Suprapubic skin (tissue), 4 donors: ENCODE measurements around the gene TTLL3. TPM values are rescaled to one million over a fixed set of nuclear protein-coding genes. Genes with fewer than 3 reads are reported as not detected.

Source experiments
- DNase-seq, 2 donors: peaks; one replicate each; pipeline ENCODE4 v3.0.0-alpha.2; 2019; ENCODE audit warnings: low spot score in 2 of 2
- H3K27ac ChIP-seq: fragments of 200-600 bp; sonication (generic); one replicate; pipeline ENCODE4 v1.5.1; 2019
- H3K27me3 ChIP-seq: fragments of 200-600 bp; sonication (generic); one replicate; pipeline ENCODE4 v1.5.1; 2019
- H3K36me3 ChIP-seq: fragments of 200-600 bp; sonication (generic); one replicate; pipeline ENCODE4 v1.5.1; 2019
- H3K4me1 ChIP-seq: fragments of 200-600 bp; sonication (generic); one replicate; pipeline ENCODE4 v1.5.1; 2019
- H3K4me3 ChIP-seq: fragments of 200-600 bp; sonication (generic); one replicate; pipeline ENCODE4 v1.5.1; 2019; ENCODE audit warnings: mild to moderate bottlenecking
- H3K9me3 ChIP-seq: fragments of 200-600 bp; sonication (generic); one replicate; pipeline ENCODE4 v1.5.1; 2019
- EP300 ChIP-seq: sonication (generic); formaldehyde crosslinking; IDR thresholded peaks from one replicate; pipeline ENCODE4 v1.6.1; 2017; ENCODE audit warnings: antibody characterized with exemption
- POLR2A ChIP-seq, 2 donors: fragments of 450-650 bp; IDR thresholded peaks; one replicate each; pipeline ENCODE4 v1.6.1; 2017; ENCODE audit warnings: antibody characterized with exemption in 2 of 2, mild to moderate bottlenecking in 2 of 2, moderate library complexity in 2 of 2
- POLR2AphosphoS5 ChIP-seq, 3 donors: sonication (generic); formaldehyde crosslinking; IDR thresholded peaks; one replicate each; pipeline ENCODE4 v1.6.1; 2017; ENCODE audit warnings: antibody characterized with exemption in 3 of 3
- WGBS: methylation state at CpG from one replicate; pipeline ENCODE4 v1.1.5; 2018; 5-methylcytosine and 5-hydroxymethylcytosine counted together
- total RNA-seq, 4 donors: library from RNA; depleted of rRNA; stranded (reverse); fragments of >200 nt; gene quantifications; one replicate each; pipeline ENCODE4 v1.1.0, GENCODE V29; 2016
- TF ChIP-seq, protein P1 (sequence below), 2 donors: fragments of 200-600 bp in 1 of 2; fragments of 450-650 bp in 1 of 2; sonication (generic) in 1 of 2; IDR thresholded peaks; one replicate each; pipeline ENCODE4 v1.5.1; 2016 to 2019; ENCODE audit warnings: antibody characterized with exemption in 2 of 2, mild to moderate bottlenecking in 1 of 2, moderate library complexity in 1 of 2

The TTLL3 gene
- total RNA-seq, 4 donors from 2014 or later: 42.4 to 286 (median 83.3) TPM

DNA sequence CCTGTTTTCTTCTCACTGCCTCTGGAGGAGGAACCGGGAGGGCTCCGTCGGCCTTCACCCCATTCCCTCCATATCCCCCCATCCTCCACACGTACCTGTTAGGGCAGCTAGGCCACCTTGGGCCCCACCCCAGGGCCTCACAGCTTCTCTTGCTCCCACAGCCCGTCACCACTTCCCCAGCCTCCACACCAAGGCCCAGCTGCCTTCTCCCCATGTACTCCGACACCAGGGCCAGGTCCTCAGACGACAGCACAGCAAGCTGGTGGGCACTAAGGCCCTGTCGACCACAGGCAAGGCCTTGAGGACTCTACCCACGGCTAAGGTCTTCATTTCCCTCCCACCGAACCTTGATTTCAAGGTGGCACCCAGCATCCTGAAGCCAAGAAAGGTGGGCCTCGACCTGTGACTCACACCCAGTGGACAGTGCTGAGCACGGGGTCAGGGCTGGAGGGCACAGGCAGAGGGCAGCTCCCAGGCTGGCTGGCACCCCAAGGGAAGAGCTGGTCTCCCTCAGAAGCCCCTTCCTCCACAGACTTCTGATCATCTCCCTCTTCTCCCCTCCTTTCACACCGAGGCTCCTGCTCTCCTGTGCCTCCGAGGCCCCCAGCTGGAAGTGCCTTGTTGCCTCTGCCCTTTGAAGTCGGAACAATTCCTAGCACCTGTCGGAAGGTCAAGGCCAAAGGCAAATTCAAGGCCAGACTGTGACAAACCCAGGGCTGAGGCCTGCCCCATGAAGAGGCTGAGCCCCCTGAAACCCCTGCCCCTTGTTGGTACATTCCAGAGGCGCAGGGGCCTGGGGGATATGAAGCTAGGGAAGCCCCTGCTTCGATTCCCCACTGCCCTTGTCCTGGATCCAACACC, 24.7 kb downstream of the TTLL3 start:
- whole genome bisulfite sequencing: 77% methylated on average over 18 of the region's 18 CpGs
- H3K27ac ChIP-seq: no peak overlapping the region
- no peaks in the 10 kb centered on the region for H3K4me1 ChIP-seq
- H3K27me3 ChIP-seq: no peaks in the 10 kb centered on the region
- no peak for DNase-seq
- H3K36me3 ChIP-seq: peaks cover 58% of the 10 kb centered on the region
- TF ChIP-seq, protein P1, sequence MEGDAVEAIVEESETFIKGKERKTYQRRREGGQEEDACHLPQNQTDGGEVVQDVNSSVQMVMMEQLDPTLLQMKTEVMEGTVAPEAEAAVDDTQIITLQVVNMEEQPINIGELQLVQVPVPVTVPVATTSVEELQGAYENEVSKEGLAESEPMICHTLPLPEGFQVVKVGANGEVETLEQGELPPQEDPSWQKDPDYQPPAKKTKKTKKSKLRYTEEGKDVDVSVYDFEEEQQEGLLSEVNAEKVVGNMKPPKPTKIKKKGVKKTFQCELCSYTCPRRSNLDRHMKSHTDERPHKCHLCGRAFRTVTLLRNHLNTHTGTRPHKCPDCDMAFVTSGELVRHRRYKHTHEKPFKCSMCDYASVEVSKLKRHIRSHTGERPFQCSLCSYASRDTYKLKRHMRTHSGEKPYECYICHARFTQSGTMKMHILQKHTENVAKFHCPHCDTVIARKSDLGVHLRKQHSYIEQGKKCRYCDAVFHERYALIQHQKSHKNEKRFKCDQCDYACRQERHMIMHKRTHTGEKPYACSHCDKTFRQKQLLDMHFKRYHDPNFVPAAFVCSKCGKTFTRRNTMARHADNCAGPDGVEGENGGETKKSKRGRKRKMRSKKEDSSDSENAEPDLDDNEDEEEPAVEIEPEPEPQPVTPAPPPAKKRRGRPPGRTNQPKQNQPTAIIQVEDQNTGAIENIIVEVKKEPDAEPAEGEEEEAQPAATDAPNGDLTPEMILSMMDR (IDR thresholded peaks at IDR 0.05): no peak
- no peak for TF ChIP-seq POLR2AphosphoS5 (IDR thresholded peaks at IDR 0.05)
- no peak overlapping the region for H3K4me3 ChIP-seq
- no peaks in the 10 kb centered on the region for H3K9me3 ChIP-seq

DNA sequence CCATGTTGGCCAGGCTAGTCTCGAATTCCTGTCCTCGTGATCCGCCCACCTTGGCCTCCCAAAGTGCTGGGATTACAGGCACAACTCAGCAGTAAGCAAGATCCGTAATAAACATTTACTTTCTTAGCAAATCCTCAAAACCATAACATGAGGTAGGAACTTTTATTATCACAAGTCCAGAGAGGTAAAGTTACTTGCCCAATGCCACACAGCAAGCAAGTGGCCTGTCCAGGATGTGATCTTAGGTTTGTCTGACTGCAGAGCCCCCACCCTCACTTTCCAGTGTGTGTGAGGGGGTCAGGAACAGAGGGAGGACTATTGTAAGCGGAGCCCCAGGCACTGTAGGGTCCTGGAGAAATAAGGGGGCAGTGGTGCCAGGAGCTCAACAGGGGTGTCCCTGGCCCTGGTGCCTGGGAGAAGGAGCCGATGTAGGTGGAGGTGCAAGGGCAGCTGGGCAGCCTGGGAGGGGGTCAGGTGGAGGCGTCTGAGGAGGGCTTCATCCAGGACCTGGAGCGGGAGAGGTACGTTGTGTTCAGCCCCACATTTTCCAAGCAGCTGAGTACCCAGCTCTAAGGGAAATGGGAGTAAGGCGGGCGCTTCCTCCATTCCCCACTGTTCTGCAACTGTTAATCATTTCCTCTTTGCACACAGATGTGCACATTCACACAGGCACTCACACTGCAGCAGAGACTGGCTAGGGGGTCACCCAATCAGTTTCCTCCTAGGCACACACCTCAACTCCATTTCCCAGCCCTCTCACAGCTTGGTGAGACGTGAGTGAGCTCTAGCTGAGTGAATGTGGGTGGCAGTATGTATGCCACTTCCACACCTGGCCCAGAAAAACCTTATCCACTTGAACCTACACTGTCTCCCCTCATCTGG, 27.9 kb downstream of the TTLL3 start:
- Histone ChIP-seq H3K4me1 (peaks cover 4% of the 10 kb centered on the region), H3K36me3 (peaks cover 71% of the 10 kb centered on the region), H3K9me3 (no peaks in the 10 kb centered on the region), H3K27ac (no peak overlapping the region), H3K27me3 (no peaks in the 10 kb centered on the region), H3K4me3 (no peak overlapping the region)
- 85% methylated on average over 12 of the region's 12 CpGs for WGBS
- TF ChIP-seq POLR2AphosphoS5 (IDR thresholded peaks at IDR 0.05): no peak
- TF ChIP-seq EP300: no peak
- TF ChIP-seq, protein P1 (IDR thresholded peaks at IDR 0.05): no peak
- TF ChIP-seq POLR2A (IDR thresholded peaks at IDR 0.05): no peak
- no peak for DNase-seq

DNA sequence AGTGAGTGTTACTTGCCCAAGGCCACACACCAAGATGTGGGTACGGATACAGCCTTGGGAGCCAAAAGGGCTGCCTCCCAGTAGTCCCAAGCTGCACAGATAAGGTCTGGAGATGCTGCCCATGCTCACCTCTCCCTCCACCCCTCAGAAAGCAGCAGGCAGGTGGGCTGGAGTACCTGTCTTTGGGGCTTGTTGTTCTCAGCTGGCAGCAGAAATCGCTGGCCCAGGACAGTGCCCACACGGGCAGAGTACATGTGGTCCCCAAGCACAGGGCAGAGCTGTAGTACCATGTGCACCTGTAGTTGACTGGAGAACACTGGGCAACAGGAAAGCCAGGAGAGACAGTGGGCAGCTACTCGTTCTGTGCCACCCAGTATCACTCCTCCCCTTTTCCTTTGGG, 28.8 kb downstream of the TTLL3 start:
- Histone ChIP-seq H3K4me3 (no peak overlapping the region), H3K9me3 (no peaks in the 10 kb centered on the region), H3K27ac (no peak overlapping the region), H3K36me3 (peaks cover 64% of the 10 kb centered on the region), H3K27me3 (no peaks in the 10 kb centered on the region), H3K4me1 (peaks cover 6% of the 10 kb centered on the region)
- no peak for DNase-seq
- 63% methylated on average over 2 of the region's 4 CpGs for WGBS
- TF ChIP-seq, protein P1 (IDR thresholded peaks at IDR 0.05): no peak
- TF ChIP-seq POLR2AphosphoS5 (IDR thresholded peaks at IDR 0.05) (no peak), POLR2A (IDR thresholded peaks at IDR 0.05) (no peak), EP300 (no peak)

DNA sequence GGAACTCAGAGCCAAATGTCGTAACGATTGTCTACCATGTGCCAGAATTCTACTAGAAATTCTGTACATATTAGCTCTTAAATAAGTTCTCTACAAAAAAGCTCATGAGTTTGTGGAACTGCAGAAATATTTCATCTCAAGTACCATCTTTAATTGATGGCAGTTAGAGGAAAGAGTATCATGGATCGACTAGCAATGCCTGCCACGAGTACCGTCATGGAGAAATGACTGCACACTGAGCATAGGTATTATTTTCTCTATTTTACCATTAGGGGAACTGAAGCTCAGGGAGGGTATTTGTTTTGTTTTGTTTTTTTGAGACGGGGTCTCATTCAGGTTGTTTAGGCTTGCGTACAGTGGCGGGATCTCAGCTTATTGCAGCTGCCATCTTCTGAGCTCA, 31.0 kb downstream of the TTLL3 start:
- no peak for DNase-seq
- Histone ChIP-seq H3K27me3 (no peaks in the 10 kb centered on the region), H3K27ac (no peak overlapping the region), H3K9me3 (no peaks in the 10 kb centered on the region), H3K4me3 (no peak overlapping the region), H3K4me1 (peaks cover 11% of the 10 kb centered on the region), H3K36me3 (peaks cover 44% of the 10 kb centered on the region)
- WGBS: 91% methylated on average over 8 of the region's 8 CpGs
- TF ChIP-seq POLR2A (IDR thresholded peaks at IDR 0.05) (no peak), POLR2AphosphoS5 (IDR thresholded peaks at IDR 0.05) (no peak), EP300 (no peak)
- TF ChIP-seq, protein P1 (IDR thresholded peaks at IDR 0.05): no peak
